ENCODE results near the gene KIF9. TPM values are rescaled to one million over a fixed set of nuclear protein-coding genes. Genes with fewer than 3 reads are reported as not detected.
"Not testable (repeated sequence)": the region's sequence is repeated elsewhere in the genome, so short reads cannot be mapped to it uniquely, and the experiment has no call there.

KIF9 gene
- total RNA-seq, 2 experiments from 2014 or later, result 3.7 to 5.8 TPM

DNA sequence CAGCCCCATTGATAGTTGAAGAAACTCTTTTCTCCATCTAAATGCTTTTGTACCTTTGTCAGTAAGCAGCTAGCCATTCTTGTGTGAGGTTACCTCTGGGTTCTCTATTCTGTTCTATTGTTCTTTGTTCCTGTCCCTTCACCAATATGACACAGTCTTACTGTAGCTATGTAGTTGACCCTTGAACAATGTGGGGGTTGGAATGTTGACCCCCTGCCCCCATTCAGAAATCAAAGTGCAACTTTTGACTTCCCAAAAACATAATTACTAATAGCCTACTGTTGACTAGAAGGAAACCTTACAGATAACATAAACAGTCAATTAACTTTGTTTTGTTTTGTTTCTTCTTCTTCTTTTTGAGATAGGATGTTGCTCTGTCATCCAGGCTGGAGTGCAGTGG, 18.9 kb upstream of the KIF9 start:
- Mint-ChIP-seq H3K36me3 (peaks cover 33% of the 10 kb centered on the region), H3K27ac (no peak overlapping the region), H3K4me1 (peaks cover 24% of the 10 kb centered on the region), H3K4me3 (no peak overlapping the region), H3K27me3 (no peaks in the 10 kb centered on the region), H3K9me3 (ENCODE audit: low read depth) (no peaks in the 10 kb centered on the region)
- CTCF ChIA-PET, result no interaction called here
- DNase-seq, result no peak
- ATAC-seq, result no peak

DNA sequence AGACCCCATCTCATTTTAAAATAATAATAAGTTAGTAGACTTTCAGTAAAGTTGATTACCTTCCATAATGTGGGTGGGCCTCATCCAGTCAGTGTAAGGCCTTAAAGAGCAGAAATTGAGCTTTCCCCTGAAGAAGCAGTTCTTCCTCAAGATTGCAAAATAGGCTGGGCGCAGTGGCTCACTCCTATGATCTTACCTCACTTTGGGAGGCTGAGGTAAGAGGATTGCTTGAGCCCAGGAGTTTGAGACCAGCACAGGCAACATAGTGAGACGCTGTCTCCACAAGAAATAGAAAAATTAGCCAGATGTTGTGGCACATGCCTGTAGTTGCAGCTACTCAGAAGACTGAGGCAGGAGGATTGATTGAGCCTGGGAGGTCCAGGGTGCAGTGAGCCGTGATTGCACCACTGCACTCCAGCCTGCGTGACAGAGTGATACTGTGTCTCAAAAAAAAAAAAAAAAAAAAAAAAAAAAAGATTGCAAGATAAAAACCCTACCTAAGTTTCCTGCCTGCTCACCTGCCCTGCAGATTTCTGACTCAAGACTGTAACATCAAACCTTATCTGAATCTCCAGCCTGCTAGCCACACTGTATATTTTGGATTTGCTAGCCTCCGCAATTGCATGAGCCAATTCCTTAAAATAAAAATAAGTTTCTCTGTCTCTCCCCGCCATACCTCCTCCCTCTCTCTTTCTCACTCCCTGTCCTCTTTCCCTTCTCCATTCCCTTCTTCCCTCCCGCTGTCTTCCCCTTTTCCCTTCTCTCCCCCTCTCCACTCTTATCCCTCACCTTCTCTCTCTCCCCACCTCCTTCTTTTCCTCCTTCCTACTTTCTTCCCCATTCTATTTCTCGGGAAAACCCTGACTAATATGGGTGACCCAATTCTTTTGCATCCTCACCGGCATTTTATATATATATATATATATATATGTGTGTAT, 17.1 kb upstream of the KIF9 start:
- ATAC-seq (no peak), DNase-seq (no peak)
- CTCF ChIA-PET, result interaction anchor here (1.1 kb wide), 1 partner anchor 12 kb away, joined by 3 read pairs; no protein-coding TSS in a partner anchor
- H3K27ac Mint-ChIP-seq, result no peak overlapping the region
- no peak overlapping the region for H3K4me3 Mint-ChIP-seq
- H3K27me3 Mint-ChIP-seq, result no peaks in the 10 kb centered on the region
- H3K36me3 Mint-ChIP-seq, result peaks cover 26% of the 10 kb centered on the region
- H3K9me3 Mint-ChIP-seq (ENCODE audit: low read depth), result no peaks in the 10 kb centered on the region
- H3K4me1 Mint-ChIP-seq, result peaks cover 24% of the 10 kb centered on the region

DNA sequence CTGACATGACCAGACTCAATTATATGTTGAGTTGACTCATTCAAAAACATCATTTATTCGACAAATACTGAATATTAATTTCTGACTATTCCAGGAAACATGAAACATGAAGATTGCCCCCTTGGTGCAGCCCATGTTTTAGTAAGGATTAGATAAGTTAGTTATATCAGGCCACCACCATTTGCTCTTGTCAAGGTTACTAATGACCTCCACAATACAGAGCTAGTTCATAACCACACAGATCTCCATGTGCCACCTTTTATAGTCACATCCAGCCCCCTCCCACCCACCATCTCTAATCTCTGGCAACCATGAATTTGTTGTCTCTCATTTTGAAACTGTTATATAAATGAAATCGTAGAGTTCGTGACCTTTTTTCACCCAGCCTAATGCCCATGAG, 15.8 kb upstream of the KIF9 start:
- Mint-ChIP-seq H3K4me1 (peaks cover 24% of the 10 kb centered on the region), H3K36me3 (peaks cover 24% of the 10 kb centered on the region), H3K27ac (no peak overlapping the region), H3K9me3 (ENCODE audit: low read depth) (no peaks in the 10 kb centered on the region), H3K4me3 (no peak overlapping the region), H3K27me3 (no peaks in the 10 kb centered on the region)
- ATAC-seq, result no peak
- CTCF ChIA-PET, result interaction anchor here (1.1 kb wide), 1 partner anchor 13 kb away, joined by 3 read pairs; no protein-coding TSS in a partner anchor
- no peak for DNase-seq

DNA sequence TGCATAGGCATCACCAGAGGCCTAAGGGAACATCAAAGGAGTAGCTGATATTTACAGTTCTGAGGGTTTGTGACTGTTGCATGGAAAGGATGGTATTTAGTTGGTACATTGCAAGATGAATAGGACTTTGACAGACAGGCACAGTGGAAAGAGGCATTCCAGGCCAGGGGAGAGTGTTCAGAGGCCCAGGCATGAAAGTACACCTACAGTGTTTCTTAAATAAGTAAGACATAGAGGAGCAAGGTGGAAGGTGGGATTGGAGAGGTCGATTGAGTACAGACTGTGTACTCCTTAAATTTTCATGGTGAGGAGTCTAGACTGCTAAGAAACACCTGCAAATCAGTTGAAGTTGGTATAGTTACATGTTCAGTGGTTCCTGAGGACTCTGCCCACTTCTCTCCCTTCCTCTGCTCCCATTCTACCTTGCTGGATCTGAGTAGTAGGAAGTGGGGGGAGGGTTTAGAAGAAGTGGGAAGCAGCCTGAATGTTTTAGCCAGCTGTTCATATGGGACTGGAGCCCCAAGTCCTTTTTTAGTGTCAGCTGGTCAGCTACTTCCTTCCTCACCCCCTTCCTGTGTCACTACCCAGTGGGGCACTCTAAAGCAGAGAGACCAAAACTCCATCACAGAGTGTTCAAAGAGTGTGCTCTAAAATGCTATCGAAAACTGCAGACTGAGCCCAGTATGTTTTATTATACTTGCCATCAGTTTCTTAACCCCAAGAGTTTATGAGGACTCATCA, 14.1 kb upstream of the KIF9 start:
- DNase-seq, result no peak
- CTCF ChIA-PET, result interaction anchor here (1.1 kb wide), 1 partner anchor 27 kb away, joined by 4 read pairs; no protein-coding TSS in a partner anchor
- H3K4me3 Mint-ChIP-seq, result no peak overlapping the region
- H3K36me3 Mint-ChIP-seq, result peaks cover 12% of the 10 kb centered on the region
- no peaks in the 10 kb centered on the region for H3K9me3 Mint-ChIP-seq (ENCODE audit: low read depth)
- ATAC-seq, result peak; percentile 46
- peaks cover 24% of the 10 kb centered on the region for H3K4me1 Mint-ChIP-seq
- H3K27ac Mint-ChIP-seq, result peak overlapping the region; percentile 6
- H3K27me3 Mint-ChIP-seq, result no peaks in the 10 kb centered on the region

GRCh38 chr3:47295976-47296375, 13.4 kb upstream of the KIF9 start:
- ATAC-seq, result no peak
- CTCF ChIA-PET, result no interaction called here
- no peaks in the 10 kb centered on the region for H3K9me3 Mint-ChIP-seq (ENCODE audit: low read depth)

DNA sequence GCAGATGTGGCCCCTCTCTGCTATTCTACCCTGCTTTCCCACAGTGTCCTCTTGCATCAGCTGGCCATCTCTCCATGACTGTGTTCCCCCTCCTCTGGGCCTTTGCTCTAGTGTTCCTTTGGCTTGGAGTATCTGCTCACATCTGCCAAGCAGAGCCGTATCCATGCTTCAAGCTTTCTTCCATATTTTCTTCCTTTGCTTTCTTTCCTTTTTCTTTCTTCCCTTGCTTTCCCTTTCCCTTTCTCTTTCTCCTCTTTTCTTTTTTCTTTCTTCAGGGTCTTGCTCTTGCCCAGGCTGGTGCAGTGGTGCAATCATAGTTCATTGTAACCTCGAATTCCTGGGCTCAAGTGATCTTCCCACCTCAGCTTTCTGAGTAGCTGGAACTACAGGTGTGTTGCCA, 12.7 kb upstream of the KIF9 start:
- Mint-ChIP-seq H3K27ac (no peak overlapping the region), H3K4me3 (no peak overlapping the region), H3K36me3 (peaks cover 9% of the 10 kb centered on the region), H3K4me1 (peaks cover 26% of the 10 kb centered on the region), H3K27me3 (no peaks in the 10 kb centered on the region), H3K9me3 (ENCODE audit: low read depth) (no peaks in the 10 kb centered on the region)
- DNase-seq (no peak), ATAC-seq (no peak)
- CTCF ChIA-PET, result interaction anchor here (1.0 kb wide), 1 partner anchor 131 kb away, joined by 3 read pairs; the partner anchor contains the start of gene SETD2

More at GRCh38 chr3:47295976-47296375, 13.4 kb upstream of the KIF9 start:
- no peak for DNase-seq
- H3K27me3 Mint-ChIP-seq, result no peaks in the 10 kb centered on the region
- no peak overlapping the region for H3K27ac Mint-ChIP-seq
- H3K36me3 Mint-ChIP-seq, result peaks cover 9% of the 10 kb centered on the region
- peaks cover 24% of the 10 kb centered on the region for H3K4me1 Mint-ChIP-seq
- H3K4me3 Mint-ChIP-seq, result no peak overlapping the region

- CTCF ChIA-PET, result interaction anchor here (0.8 kb wide), 1 partner anchor 13 kb away, joined by 3 read pairs; no protein-coding TSS in a partner anchor
- no peak overlapping the region for H3K27ac Mint-ChIP-seq
- H3K9me3 Mint-ChIP-seq (ENCODE audit: low read depth), result no peaks in the 10 kb centered on the region
These were observed 11.8 kb upstream of the KIF9 start for GRCh38 chr3:47294392-47294791.

GRCh38 chr3:47293822-47294221, 11.2 kb upstream of the KIF9 start:
- Mint-ChIP-seq H3K4me1 (peaks cover 26% of the 10 kb centered on the region), H3K36me3 (peaks cover 16% of the 10 kb centered on the region), H3K27ac (no peak overlapping the region), H3K4me3 (no peak overlapping the region), H3K9me3 (ENCODE audit: low read depth) (no peaks in the 10 kb centered on the region), H3K27me3 (no peaks in the 10 kb centered on the region)
- CTCF ChIA-PET, result interaction anchor here (0.8 to 1.4 kb wide), 2 partner anchors 12 to 30 kb away, joined by 3 to 4 read pairs; no protein-coding TSS in a partner anchor
- ATAC-seq (no peak), DNase-seq (no peak)

More at GRCh38 chr3:47294392-47294791, 11.8 kb upstream of the KIF9 start:
- Mint-ChIP-seq H3K27me3 (no peaks in the 10 kb centered on the region), H3K4me1 (peaks cover 26% of the 10 kb centered on the region), H3K36me3 (peaks cover 11% of the 10 kb centered on the region), H3K4me3 (no peak overlapping the region)
- ATAC-seq (no peak), DNase-seq (no peak)

- not testable (repeated sequence) for ATAC-seq; H3K27me3 Mint-ChIP-seq; H3K4me3 Mint-ChIP-seq; H3K9me3 Mint-ChIP-seq (ENCODE audit: low read depth); DNase-seq; H3K27ac Mint-ChIP-seq
- H3K4me1 Mint-ChIP-seq, result peaks cover 12% of the 10 kb centered on the region
- CTCF ChIA-PET, result interaction anchor here (1.1 kb wide), 1 partner anchor 96 kb away, joined by 3 read pairs; no protein-coding TSS in a partner anchor
- H3K36me3 Mint-ChIP-seq, result peaks cover 15% of the 10 kb centered on the region
These were observed 9.3 kb upstream of the KIF9 start for GRCh38 chr3:47291754-47292420.

GRCh38 chr3:47291158-47291753, 8.7 kb upstream of the KIF9 start:
- no peak overlapping the region for H3K4me3 Mint-ChIP-seq
- no peak for ATAC-seq
- CTCF ChIA-PET, result interaction anchor here (0.9 to 1.1 kb wide), 2 partner anchors 12 to 97 kb away, joined by 3 read pairs; no protein-coding TSS in a partner anchor
- H3K27me3 Mint-ChIP-seq, result no peaks in the 10 kb centered on the region
- H3K4me1 Mint-ChIP-seq, result peaks cover 9% of the 10 kb centered on the region
- H3K9me3 Mint-ChIP-seq (ENCODE audit: low read depth), result no peaks in the 10 kb centered on the region
- no peak overlapping the region for H3K27ac Mint-ChIP-seq
- no peak for DNase-seq
- H3K36me3 Mint-ChIP-seq, result peaks cover 15% of the 10 kb centered on the region

DNA sequence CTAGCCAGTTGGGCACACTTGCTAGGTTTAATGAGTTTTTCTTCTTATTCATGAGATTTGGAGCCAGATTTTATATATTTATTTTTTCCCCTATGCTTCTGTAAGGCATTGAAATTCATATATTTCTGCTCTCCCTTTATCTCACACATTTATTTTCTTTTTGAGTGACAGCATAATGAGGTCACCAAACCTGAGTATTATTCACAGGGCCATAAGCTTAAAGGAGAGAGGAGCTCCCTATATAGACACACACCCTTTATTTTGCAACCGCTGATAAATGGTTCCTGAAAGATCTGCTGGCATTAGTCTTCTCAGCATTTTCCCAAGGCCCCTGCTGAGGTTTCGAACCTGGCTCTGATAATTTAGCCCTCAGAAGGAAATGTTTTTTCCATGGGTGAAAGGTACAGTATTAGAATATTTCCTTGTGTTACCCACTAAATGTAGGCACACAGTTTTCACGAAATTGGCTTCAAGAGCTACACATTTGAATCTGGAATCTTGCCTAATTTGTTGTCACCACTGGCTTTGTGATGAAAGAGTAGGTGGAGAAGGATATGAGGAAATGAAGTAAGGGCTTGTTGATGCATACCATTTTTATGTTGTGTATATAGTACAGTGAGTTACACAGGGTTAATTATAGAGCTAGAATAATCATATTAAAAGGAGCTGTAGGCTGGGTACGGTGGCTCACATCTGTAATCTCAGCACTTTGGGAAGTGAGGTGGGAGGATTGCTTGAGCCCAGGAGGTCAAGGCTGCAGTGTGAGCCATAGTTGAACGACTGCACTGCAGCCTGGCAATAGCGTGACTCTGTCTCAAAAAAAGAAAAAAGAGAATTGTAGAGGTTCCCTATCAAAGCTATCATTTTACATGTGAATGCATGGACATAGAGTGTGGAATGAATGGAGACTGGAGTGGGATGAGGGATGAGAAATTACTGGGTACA, 6.6 kb upstream of the KIF9 start:
- Mint-ChIP-seq H3K36me3 (peaks cover 17% of the 10 kb centered on the region), H3K4me1 (peaks cover 22% of the 10 kb centered on the region), H3K9me3 (ENCODE audit: low read depth) (no peaks in the 10 kb centered on the region), H3K27ac (no peak overlapping the region), H3K27me3 (no peaks in the 10 kb centered on the region), H3K4me3 (no peak overlapping the region)
- CTCF ChIA-PET, result interaction anchor here (1.2 to 1.6 kb wide), 2 partner anchors 19 to 35 kb away, joined by 3 to 4 read pairs; no protein-coding TSS in a partner anchor
- DNase-seq (no peak), ATAC-seq (no peak)
